Measurements from ENCODE around the gene NPR2.

DNA sequence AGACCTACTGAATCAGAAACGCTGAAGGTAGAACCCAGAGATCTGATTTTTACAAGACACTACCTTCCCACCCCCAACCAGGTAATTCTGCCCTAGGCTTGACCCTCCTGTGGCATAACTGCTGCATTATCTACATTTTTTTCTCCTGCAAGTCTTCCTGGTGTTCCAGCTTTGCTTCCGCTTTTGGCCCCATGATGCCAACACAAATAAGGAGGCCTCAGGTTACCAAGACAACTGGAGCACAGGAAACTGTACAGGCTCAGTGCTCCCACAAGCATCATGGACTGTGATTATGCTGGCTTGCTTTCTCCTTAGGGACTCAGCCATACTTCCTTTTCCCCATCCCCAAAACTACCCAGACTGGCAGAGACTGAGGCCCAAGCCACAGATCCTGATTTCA lies 30.7 kb upstream of the NPR2 start:
- TF ChIP-seq, protein P1, sequence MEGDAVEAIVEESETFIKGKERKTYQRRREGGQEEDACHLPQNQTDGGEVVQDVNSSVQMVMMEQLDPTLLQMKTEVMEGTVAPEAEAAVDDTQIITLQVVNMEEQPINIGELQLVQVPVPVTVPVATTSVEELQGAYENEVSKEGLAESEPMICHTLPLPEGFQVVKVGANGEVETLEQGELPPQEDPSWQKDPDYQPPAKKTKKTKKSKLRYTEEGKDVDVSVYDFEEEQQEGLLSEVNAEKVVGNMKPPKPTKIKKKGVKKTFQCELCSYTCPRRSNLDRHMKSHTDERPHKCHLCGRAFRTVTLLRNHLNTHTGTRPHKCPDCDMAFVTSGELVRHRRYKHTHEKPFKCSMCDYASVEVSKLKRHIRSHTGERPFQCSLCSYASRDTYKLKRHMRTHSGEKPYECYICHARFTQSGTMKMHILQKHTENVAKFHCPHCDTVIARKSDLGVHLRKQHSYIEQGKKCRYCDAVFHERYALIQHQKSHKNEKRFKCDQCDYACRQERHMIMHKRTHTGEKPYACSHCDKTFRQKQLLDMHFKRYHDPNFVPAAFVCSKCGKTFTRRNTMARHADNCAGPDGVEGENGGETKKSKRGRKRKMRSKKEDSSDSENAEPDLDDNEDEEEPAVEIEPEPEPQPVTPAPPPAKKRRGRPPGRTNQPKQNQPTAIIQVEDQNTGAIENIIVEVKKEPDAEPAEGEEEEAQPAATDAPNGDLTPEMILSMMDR (IDR thresholded peaks at IDR 0.05) = no peak
- TF ChIP-seq POLR2A (IDR thresholded peaks at IDR 0.05) = no peak
